Kidney (tissue), 14 donors: ENCODE measurements around the gene PRR16. TPM values are rescaled to one million over a fixed set of nuclear protein-coding genes. Genes with fewer than 3 reads are reported as not detected.

Experiments used
- DNase-seq, 5 donors: peaks; one replicate each; pipeline ENCODE4 v3.0.0-alpha.2; 2013 to 2020
- FAIRE-seq: peaks from 2 replicates; lab custom pipeline; 2012; peaks lifted over from hg19 to GRCh38; lab: Jason Lieb, UNC
- H3K27ac ChIP-seq, 2 donors: one replicate each; pipeline ENCODE4 v1.7.0; 2013; ENCODE audit warnings: low read depth in 2 of 2, low read length in 2 of 2, inconsistent platforms in 1 of 2
- H3K27me3 ChIP-seq: one replicate; pipeline ENCODE4 v1.7.1; 2013; ENCODE audit warnings: low read length, inconsistent platforms; ENCODE audit not compliant: control insufficient read depth, insufficient read depth
- H3K36me3 ChIP-seq, 3 donors: one replicate each; pipeline versions ENCODE4 v1.7.0 to v1.7.1; 2013; ENCODE audit warnings: low read length in 3 of 3, control low read depth in 1 of 3, inconsistent platforms in 1 of 3; ENCODE audit not compliant: insufficient read depth in 3 of 3, control insufficient read depth in 2 of 3
- H3K4me1 ChIP-seq, 3 donors: one replicate each; pipeline versions ENCODE4 v1.7.0 to v1.7.1; 2013; ENCODE audit warnings: low read length in 3 of 3, inconsistent platforms in 1 of 3, low read depth in 1 of 3; ENCODE audit not compliant: control insufficient read depth in 2 of 3, insufficient read depth in 2 of 3
- H3K4me3 ChIP-seq, 3 donors: one replicate each; pipeline versions ENCODE4 v1.7.0 to v1.8.1; 2013; ENCODE audit warnings: low read length in 3 of 3, control low read depth in 1 of 3, inconsistent platforms in 1 of 3
- H3K9ac ChIP-seq, 3 donors: one replicate each; pipeline versions ENCODE4 v1.7.0 to v1.7.1; 2013; ENCODE audit warnings: low read length in 3 of 3, control low read depth in 1 of 3, inconsistent platforms in 1 of 3
- H3K9me3 ChIP-seq, 3 donors: one replicate each; pipeline versions ENCODE4 v1.7.0 to v1.7.1; 2013; ENCODE audit warnings: low read length in 3 of 3, control low read depth in 1 of 3, inconsistent platforms in 1 of 3; ENCODE audit not compliant: control insufficient read depth in 2 of 3, insufficient read depth in 1 of 3
- intact Hi-C: fragments of 100-400 bp; cut with DNase I; formaldehyde crosslinking; loops from one replicate; pipeline ENCODE4 v1.11.1; 2022
- polyA plus RNA-seq: library from polyadenylated mRNA; stranded (reverse); fragments of 350-450 nt; fragmentation: Illumina TruSeq; extraction: RNeasy Lipid Tissue Mini Kit (QIAGEN cat#74804); gene quantifications from one replicate; pipeline ENCODE4 v1.2.3, GENCODE V29; 2014; ENCODE audit warnings: low read depth, low replicate concordance; ENCODE audit not compliant: insufficient read depth
- total RNA-seq: library from RNA; stranded (reverse); fragmentation: NEBNext Ultra II Directional; extraction: Animal tissue kit (Norgen Biotek cat#: 25700); gene quantifications from one replicate; pipeline ENCODE4 v1.2.1, GENCODE V29; 2021
- TF ChIP-seq, protein P1 (sequence below): IDR thresholded peaks from 3 replicates; pipeline ENCODE4 v1.5.1; 2012; ENCODE audit warnings: mild to moderate bottlenecking, moderate library complexity, borderline replicate concordance; ENCODE audit not compliant: insufficient read depth; ENCODE audit errors: extremely low read depth
- donor health status: control.
- donor health status: control.
- donor health status: control.
- donor health status: control.
- donor health status: control.
- donor health status: DM: yes; HTN: yes; CAD: no.
- donor health status: Normal renal cell carcinoma (clear cell type).

PRR16 gene
- total and polyA plus RNA-seq, 2 donors from 2014 or later: 2.4 to 3.6 TPM

DNA sequence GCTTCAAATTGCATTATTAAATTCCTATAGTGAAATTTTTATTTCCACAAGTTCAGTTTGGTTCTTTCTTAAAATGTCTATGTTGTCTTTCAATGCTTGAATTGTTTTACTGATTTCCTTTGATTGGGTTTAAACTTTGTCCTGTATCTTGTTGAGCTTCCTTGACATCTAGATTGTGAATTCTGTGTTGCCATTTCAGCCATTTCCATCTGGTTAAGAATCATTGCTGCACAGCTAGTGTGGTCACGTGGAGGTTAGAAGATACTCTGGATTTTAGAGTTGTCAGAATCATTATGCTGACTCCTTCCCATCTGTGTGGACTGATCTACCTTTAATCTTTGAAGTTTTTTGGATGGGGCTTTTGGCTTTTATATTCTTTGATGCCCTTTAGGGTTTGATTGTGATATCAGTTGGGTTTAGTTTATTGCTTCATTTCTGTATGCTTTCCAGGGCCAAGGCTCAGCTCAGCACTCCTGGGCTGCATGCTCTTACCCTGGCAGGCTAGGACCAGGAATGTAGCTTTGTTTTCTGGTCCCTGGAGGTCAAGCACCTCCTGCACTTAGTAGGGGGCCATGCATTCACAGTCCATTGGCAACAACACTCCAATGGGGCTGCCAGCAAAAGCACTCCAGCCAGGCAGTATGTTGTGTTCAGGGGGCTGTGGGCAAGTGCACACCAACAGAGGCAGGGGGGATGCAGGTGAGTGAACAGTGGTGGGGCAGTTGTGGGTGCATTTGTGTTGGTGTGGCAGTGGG is 141.4 kb downstream of the PRR16 start:
- no peaks in the 10 kb centered on the region for H3K27me3 ChIP-seq
- DNase-seq: no peak
- no peaks in the 10 kb centered on the region for H3K4me1 ChIP-seq
- no peak for FAIRE-seq
- H3K9ac ChIP-seq: no peak overlapping the region
- no peaks in the 10 kb centered on the region for H3K9me3 ChIP-seq
- H3K4me3 ChIP-seq: no peak overlapping the region
- intact Hi-C loops: no loop called here
- no peak overlapping the region for H3K27ac ChIP-seq
- TF ChIP-seq, protein P1, sequence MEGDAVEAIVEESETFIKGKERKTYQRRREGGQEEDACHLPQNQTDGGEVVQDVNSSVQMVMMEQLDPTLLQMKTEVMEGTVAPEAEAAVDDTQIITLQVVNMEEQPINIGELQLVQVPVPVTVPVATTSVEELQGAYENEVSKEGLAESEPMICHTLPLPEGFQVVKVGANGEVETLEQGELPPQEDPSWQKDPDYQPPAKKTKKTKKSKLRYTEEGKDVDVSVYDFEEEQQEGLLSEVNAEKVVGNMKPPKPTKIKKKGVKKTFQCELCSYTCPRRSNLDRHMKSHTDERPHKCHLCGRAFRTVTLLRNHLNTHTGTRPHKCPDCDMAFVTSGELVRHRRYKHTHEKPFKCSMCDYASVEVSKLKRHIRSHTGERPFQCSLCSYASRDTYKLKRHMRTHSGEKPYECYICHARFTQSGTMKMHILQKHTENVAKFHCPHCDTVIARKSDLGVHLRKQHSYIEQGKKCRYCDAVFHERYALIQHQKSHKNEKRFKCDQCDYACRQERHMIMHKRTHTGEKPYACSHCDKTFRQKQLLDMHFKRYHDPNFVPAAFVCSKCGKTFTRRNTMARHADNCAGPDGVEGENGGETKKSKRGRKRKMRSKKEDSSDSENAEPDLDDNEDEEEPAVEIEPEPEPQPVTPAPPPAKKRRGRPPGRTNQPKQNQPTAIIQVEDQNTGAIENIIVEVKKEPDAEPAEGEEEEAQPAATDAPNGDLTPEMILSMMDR: no peak
- no peaks in the 10 kb centered on the region for H3K36me3 ChIP-seq

DNA sequence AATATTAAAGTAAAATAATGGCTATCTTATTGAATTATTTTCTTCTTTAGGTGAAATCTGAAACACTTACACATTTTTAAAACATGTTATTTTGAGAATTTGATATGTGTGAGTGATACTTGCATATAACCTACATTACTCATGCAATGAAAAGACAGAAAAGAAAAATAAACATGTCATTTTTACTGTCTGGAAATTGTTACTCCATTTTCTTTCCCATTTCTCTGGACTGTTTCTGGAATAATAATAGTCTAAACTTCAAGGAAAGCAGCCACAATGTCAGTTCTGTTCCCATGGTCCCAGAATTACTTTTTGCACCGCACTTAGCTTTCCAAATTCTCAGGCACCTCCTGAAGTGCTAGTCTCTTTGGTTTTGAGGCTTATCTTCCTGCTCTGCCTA is 145.5 kb downstream of the PRR16 start:
- Histone ChIP-seq H3K27me3 (no peaks in the 10 kb centered on the region), H3K4me1 (peaks cover 0 to 3% (median 0%) of the 10 kb centered on the region in 3 donors), H3K9me3 (no peaks in the 10 kb centered on the region), H3K27ac (no peak overlapping the region), H3K4me3 (no peak overlapping the region), H3K9ac (no peak overlapping the region), H3K36me3 (no peaks in the 10 kb centered on the region)
- FAIRE-seq: no peak
- no peak for DNase-seq
- TF ChIP-seq, protein P1: no peak
- intact Hi-C loops: no loop called here

DNA sequence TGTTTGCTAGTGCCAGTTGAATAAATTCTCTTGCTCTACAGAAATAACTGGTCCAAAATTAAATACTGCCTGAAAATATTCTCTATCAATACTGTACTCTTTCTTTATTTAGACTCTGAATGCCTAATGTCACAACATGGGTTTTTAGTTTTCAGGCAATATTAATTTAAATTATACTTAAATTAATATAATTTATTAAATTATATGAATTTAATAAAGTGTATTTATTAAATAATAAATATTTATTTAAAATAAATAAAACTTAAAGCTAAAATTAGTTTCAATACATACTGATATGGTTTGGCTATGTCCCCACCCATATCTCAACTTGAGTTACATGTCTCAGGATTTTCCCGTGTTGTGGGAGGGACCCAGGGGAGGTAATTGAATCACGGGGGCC is 146.0 kb downstream of the PRR16 start:
- no peaks in the 10 kb centered on the region for H3K27me3 ChIP-seq
- DNase-seq (no peak), FAIRE-seq (no peak)
- intact Hi-C loops: no loop called here
- no peak overlapping the region for H3K9ac ChIP-seq
- no peak overlapping the region for H3K27ac ChIP-seq
- H3K4me3 ChIP-seq: no peak overlapping the region
- no peaks in the 10 kb centered on the region for H3K36me3 ChIP-seq
- H3K9me3 ChIP-seq: no peaks in the 10 kb centered on the region
- peaks cover 0 to 3% (median 0%) of the 10 kb centered on the region in 3 donors for H3K4me1 ChIP-seq
- TF ChIP-seq, protein P1: no peak

DNA sequence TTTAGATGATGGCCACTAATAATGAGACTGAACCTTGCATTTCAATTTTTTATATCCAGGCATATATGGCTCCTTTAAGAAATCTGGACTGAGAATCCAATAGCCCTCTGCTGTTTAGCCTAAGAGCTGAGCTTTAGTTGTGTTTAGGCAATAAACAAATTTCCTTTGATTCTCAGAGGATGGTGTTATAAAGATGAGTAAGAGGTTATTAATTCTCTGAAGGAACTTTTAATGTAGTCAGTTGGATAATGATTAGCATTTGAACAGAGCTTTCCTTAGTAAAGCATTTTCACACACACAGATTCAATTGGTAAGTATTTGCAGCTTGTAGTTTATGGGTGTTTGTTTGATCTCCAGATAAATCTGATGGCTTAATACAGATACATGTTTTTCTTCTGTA is 149.6 kb downstream of the PRR16 start:
- Histone ChIP-seq H3K4me3 (no peak overlapping the region), H3K9me3 (no peaks in the 10 kb centered on the region), H3K9ac (no peak overlapping the region), H3K27ac (no peak overlapping the region), H3K4me1 (peaks cover 0 to 3% (median 0%) of the 10 kb centered on the region in 3 donors), H3K36me3 (no peaks in the 10 kb centered on the region), H3K27me3 (no peaks in the 10 kb centered on the region)
- intact Hi-C loops: no loop called here
- DNase-seq (no peak), FAIRE-seq (no peak)
- TF ChIP-seq, protein P1: no peak
